Measurements from ENCODE around the gene CCDC88C. TPM values are rescaled to one million over a fixed set of nuclear protein-coding genes. Genes with fewer than 3 reads are reported as not detected.

Gene CCDC88C
- total RNA-seq, 1 donor from 2014 or later, result 48.2 TPM

- H3K27ac Mint-ChIP-seq (ENCODE audit: unreplicated experiment), result no peak overlapping the region
- H3K27me3 Mint-ChIP-seq (ENCODE audit: unreplicated experiment), result peaks cover 6% of the 10 kb centered on the region
- no peak overlapping the region for H3K4me3 Mint-ChIP-seq (ENCODE audit: unreplicated experiment)
- no peak for TF ChIP-seq CTCF (IDR thresholded peaks at IDR 0.05; ENCODE audit: unreplicated experiment)
- peaks cover 23% of the 10 kb centered on the region for H3K36me3 Mint-ChIP-seq (ENCODE audit: low read depth, unreplicated experiment)
- H3K9me3 Mint-ChIP-seq (ENCODE audit: unreplicated experiment), result no peaks in the 10 kb centered on the region
- no peak for DNase-seq (ENCODE audit: low spot score)
- peaks cover 7% of the 10 kb centered on the region for H3K4me1 Mint-ChIP-seq (ENCODE audit: unreplicated experiment)
Measured at GRCh38 chr14:91406982-91407381, 10.6 kb downstream of the CCDC88C start.

GRCh38 chr14:91406451-91406850 is 11.2 kb downstream of the CCDC88C start:
- H3K27ac Mint-ChIP-seq (ENCODE audit: unreplicated experiment), result no peak overlapping the region
- no peak overlapping the region for H3K4me3 Mint-ChIP-seq (ENCODE audit: unreplicated experiment)
- TF ChIP-seq CTCF (IDR thresholded peaks at IDR 0.05; ENCODE audit: unreplicated experiment), result no peak
- no peaks in the 10 kb centered on the region for H3K9me3 Mint-ChIP-seq (ENCODE audit: unreplicated experiment)
- no peak for DNase-seq (ENCODE audit: low spot score)
- H3K36me3 Mint-ChIP-seq (ENCODE audit: low read depth, unreplicated experiment), result peaks cover 23% of the 10 kb centered on the region
- H3K4me1 Mint-ChIP-seq (ENCODE audit: unreplicated experiment), result peaks cover 7% of the 10 kb centered on the region
- peaks cover 6% of the 10 kb centered on the region for H3K27me3 Mint-ChIP-seq (ENCODE audit: unreplicated experiment)

GRCh38 chr14:91405724-91406435 is 11.7 kb downstream of the CCDC88C start:
- H3K27ac Mint-ChIP-seq (ENCODE audit: unreplicated experiment), result no peak overlapping the region
- TF ChIP-seq CTCF (IDR thresholded peaks at IDR 0.05; ENCODE audit: unreplicated experiment), result no peak
- peaks cover 6% of the 10 kb centered on the region for H3K27me3 Mint-ChIP-seq (ENCODE audit: unreplicated experiment)
- H3K4me1 Mint-ChIP-seq (ENCODE audit: unreplicated experiment), result peaks cover 8% of the 10 kb centered on the region
- DNase-seq (ENCODE audit: low spot score), result no peak
- no peak overlapping the region for H3K4me3 Mint-ChIP-seq (ENCODE audit: unreplicated experiment)
- H3K9me3 Mint-ChIP-seq (ENCODE audit: unreplicated experiment), result no peaks in the 10 kb centered on the region
- H3K36me3 Mint-ChIP-seq (ENCODE audit: low read depth, unreplicated experiment), result peaks cover 20% of the 10 kb centered on the region

GRCh38 chr14:91405241-91405721 is 12.3 kb downstream of the CCDC88C start:
- Mint-ChIP-seq H3K27ac (ENCODE audit: unreplicated experiment) (no peak overlapping the region), H3K9me3 (ENCODE audit: unreplicated experiment) (no peaks in the 10 kb centered on the region), H3K36me3 (ENCODE audit: low read depth, unreplicated experiment) (peaks cover 19% of the 10 kb centered on the region), H3K4me3 (ENCODE audit: unreplicated experiment) (no peak overlapping the region), H3K4me1 (ENCODE audit: unreplicated experiment) (peaks cover 14% of the 10 kb centered on the region), H3K27me3 (ENCODE audit: unreplicated experiment) (peaks cover 9% of the 10 kb centered on the region)
- TF ChIP-seq CTCF (IDR thresholded peaks at IDR 0.05; ENCODE audit: unreplicated experiment), result no peak
- no peak for DNase-seq (ENCODE audit: low spot score)

All from endothelial cell (in vitro differentiated cells).